DMS153 treated with DMSO at 0.1 percent for 48 hours (cell line): Measurements from ENCODE around the gene IL18RAP.

Source experiments
- DNase-seq: peaks from one replicate; lab custom pipeline; 2025; ENCODE audit not compliant: unreplicated experiment; lab: John Stamatoyannopoulos, UW

The IL18RAP gene, protein sequence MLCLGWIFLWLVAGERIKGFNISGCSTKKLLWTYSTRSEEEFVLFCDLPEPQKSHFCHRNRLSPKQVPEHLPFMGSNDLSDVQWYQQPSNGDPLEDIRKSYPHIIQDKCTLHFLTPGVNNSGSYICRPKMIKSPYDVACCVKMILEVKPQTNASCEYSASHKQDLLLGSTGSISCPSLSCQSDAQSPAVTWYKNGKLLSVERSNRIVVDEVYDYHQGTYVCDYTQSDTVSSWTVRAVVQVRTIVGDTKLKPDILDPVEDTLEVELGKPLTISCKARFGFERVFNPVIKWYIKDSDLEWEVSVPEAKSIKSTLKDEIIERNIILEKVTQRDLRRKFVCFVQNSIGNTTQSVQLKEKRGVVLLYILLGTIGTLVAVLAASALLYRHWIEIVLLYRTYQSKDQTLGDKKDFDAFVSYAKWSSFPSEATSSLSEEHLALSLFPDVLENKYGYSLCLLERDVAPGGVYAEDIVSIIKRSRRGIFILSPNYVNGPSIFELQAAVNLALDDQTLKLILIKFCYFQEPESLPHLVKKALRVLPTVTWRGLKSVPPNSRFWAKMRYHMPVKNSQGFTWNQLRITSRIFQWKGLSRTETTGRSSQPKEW

DNA sequence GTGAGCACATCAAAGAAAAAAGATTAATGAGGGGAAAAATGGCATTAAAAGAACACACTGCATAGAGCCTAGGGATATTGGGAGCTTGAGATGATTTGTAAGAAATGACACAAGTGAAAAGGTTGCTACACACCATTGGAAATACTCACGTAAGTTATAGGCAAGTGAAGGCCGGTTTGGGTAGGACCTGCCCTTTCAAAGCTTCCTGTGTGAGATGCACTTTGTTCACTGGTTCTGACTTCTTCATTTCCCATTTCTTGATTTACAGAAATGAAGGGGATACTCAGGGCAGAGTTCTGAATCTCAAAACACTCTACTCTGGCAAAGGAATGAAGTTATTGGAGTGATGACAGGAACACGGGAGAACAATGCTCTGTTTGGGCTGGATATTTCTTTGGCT is at the start of gene IL18RAP:
Gene IL18RAP, plus strand, starts transcription at position 251 of the 400 bp plus-strand sequence. Its CDS starts 118 bp downstream, at position 369.
- no peak for DNase-seq

DNA sequence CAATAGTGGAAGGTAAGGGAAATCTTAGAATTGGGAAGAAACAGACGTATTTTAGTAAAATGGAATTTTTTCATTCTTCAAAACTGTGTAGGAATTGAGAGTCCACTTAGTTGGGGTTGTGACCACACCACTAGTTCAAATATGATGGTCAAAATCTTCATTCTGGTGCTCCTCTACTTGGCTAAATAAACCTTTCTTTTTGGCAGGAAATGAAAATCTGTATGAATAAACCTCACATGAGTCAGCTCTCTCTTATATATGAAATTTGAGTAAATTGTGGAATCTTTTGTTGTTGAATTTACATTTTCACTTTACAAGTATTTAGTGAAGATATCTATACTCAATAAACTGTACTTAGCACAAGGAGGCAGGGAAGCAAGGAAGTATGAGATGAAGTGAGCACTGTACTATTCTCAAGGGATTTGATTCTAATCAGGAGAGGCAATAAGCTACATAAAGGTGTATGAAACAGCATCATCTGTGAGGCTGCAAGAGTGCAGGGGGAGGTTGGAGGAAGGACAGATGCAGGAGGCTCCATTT is 46.8 kb upstream of the IL18RAP start:
- DNase-seq: no peak

- DNase-seq: no peak
Observed at GRCh38 chr2:102383722-102384121, 39.2 kb upstream of the IL18RAP start.

GRCh38 chr2:102385522-102385921 is 37.4 kb upstream of the IL18RAP start:
- no peak for DNase-seq

DNA sequence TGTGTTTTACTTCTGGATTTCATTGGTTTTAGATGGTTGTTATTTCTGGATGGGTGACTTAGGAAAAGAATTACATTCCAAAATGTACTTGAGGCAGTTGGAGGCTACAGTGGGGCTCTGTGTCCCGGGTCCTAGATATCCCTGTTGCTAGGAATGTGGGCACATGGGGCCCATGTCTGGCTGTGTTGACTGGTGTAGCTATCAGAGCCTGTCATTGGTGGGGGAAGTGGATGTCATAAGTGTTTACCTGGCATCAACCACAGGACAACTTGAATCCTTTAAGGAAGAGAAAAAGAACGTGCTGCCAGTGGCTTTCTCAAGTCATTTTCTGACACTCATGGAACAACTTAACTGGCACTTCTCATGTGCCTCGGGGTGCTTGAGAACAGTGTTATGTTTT is 37.0 kb upstream of the IL18RAP start:
- no peak for DNase-seq

GRCh38 chr2:102386867-102387541 is 36.0 kb upstream of the IL18RAP start:
- no peak for DNase-seq

DNA sequence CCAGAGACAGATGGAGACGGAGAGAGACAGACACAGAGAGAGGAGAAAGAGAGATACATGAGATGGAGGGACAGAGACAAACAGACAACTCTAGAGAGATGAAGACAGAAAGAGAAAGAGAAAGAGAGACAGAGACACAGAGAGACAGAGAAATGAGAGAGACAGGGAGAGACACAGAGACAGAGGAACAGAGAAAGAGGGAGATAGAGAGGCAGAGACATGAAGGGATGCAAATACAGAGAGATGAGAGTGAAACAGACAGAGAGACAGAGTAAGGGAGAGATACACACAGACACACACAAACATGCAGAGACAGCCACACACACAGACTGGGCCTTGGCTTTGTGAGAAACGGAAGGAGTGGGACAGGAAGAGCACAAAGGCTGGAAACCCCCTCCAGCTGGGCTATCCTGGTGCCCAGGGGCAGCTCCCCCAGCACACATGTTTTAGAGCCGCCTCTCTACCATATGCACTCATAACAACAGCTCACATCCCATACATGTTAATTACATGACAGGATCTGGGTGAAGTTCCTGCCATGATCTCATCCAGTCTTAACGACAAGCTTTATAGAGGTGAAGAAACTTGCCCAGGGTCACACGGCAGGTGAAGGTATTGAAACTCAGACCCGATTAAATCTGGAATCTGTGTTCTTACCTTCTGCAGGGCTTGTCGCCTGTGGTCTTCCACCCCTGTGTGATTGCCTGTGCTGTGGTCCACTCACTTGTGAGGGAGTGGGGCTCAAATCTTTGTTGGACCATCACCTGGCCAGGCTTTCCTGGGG is 35.0 kb upstream of the IL18RAP start:
- no peak for DNase-seq

GRCh38 chr2:102391565-102391964 is 31.4 kb upstream of the IL18RAP start:
- DNase-seq: no peak

GRCh38 chr2:102392096-102392495 is 30.9 kb upstream of the IL18RAP start:
- no peak for DNase-seq

DNA sequence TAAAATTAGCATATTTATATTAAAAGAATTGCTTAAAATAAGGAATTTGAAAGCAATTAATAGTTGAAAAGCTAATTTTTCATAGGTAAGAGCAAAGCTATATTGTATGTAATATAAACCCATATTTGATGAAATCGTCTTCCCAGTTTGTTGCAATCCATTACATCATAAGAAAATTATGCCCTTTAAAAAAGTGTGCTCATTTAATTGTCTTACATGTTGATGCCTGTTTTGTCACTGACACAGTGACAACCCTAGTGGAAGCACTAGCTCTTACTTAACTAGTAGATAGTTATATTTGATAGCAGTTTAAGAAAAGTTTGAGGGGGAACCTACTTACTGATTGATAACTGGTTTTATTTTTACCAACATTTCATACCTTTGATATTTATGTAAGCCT is 30.0 kb upstream of the IL18RAP start:
- DNase-seq: no peak

GRCh38 chr2:102396012-102396411 is 26.9 kb upstream of the IL18RAP start:
- DNase-seq: no peak

DNA sequence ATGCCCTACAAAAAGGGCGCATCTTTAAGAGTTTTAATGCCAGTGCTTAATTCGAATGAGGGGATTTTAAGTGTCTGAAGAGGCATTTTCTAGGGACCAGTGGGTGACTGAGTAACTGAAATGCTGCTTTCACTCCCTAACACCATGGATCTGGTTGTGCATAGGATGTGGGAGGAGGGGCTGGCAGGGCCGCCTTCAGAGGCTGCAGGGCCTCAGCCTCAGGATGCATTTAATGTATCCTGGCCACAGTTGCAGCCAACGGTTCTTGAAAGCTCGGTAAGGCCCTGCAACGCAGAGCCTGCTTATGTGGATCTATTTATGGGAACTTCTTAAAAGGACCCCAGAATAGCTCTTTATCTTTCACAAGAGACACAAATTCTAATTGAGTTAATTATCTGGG is 25.8 kb upstream of the IL18RAP start:
- DNase-seq: no peak

- no peak for DNase-seq
Observed at GRCh38 chr2:102399499-102400141, 23.3 kb upstream of the IL18RAP start.

- no peak for DNase-seq
Observed at GRCh38 chr2:102401456-102401855, 21.5 kb upstream of the IL18RAP start.

DNA sequence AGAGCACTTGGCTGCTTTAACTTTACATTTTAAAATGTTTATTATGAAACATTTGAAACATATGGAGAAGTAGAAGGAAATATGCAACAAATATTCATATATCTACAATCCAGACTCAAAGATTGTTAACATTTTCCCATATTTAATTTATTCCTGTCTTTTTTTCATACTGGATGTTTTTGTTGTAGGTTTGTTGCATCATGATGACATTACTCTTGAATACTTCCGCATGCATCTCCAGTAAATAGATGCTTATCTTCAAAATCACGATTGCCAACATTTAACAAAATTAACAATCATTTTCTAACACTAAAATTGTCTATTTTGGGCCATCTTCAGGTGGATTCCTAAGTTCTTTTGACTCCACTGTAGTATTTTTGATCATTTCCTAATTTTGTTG is 21.1 kb upstream of the IL18RAP start:
- no peak for DNase-seq

DNA sequence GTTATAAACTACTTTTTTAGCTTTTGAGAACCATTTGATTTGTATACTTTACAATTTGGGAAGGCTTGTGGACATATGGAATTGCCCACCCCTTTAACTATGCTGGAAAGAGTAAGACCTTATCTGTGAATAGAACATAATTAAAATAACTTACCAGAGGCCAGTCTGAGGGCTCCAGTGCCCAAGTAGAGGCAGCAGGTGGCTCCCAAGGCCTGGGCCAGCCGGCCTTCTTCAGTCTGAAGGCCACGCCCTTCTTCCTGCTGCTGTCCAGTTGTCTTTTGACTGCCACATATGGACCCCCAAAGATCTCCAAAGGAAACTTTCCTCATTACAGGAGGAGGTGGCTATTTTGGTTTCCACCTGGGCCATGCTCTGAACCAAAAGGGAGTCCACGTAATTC is 12.0 kb upstream of the IL18RAP start:
- DNase-seq: no peak

DNA sequence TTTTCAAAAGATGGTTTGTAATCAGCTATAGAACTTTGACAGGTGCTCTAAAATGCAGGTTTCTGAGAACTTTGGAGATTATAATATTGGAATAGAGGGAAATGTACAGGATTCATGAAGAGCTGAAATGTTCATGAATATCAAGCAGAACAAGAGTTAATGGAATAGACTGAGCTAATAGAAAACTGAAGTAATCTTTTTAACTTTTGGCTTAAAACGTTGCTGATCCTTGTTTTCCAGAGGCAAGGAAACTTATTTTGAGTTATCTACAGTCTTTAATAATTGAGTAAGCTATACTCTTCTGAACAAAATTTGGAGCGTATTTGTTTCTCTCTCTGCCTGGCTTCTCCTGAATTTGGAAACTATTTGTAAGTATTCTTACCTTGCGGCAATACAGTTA is 10.8 kb upstream of the IL18RAP start:
- DNase-seq: no peak

DNA sequence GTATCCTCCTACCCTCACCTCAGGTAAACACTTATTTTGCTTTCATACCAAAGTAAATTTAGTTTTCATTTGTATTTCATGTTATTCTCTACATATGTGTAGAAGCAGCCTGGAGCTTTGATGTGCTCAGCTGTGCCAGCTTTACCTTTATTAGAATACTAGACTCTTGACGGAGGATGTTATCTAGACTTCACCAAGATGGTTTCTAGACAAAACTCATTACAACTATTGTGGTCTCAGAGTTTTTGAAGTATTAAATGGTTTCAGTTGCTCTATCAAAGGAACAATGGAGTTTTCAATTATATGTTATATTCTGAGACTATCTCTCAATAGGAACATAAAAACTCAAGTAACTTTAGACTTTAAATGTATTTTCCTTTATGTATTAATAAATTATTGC is 5.0 kb upstream of the IL18RAP start:
- no peak for DNase-seq

GRCh38 chr2:102418421-102418961 is 4.5 kb upstream of the IL18RAP start:
- no peak for DNase-seq

DNA sequence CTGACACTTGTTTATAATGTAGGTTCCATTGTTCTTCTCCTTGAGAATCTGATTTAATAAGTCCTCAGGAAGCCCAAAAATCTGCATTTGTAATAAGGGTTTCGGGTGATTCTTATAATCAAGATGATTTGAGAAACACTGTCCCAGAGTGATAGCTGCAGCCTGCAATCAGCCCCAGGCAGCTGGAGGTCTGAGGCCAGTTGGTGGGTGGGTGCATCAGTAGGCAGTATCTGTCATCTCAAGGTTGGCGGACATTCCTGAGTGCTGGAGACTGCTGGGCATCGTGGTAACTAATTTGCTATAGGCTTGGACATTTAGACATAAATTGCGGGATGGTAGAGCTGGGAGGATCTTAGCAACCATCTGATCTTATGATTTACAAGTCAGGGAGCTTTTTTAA is 2.7 kb upstream of the IL18RAP start:
- DNase-seq: no peak
